ENCODE results near the gene MTERF4.

GRCh38 chr2:241068136-241068941 is 33.7 kb downstream of the MTERF4 start:
- TF ChIP-seq, protein P1, sequence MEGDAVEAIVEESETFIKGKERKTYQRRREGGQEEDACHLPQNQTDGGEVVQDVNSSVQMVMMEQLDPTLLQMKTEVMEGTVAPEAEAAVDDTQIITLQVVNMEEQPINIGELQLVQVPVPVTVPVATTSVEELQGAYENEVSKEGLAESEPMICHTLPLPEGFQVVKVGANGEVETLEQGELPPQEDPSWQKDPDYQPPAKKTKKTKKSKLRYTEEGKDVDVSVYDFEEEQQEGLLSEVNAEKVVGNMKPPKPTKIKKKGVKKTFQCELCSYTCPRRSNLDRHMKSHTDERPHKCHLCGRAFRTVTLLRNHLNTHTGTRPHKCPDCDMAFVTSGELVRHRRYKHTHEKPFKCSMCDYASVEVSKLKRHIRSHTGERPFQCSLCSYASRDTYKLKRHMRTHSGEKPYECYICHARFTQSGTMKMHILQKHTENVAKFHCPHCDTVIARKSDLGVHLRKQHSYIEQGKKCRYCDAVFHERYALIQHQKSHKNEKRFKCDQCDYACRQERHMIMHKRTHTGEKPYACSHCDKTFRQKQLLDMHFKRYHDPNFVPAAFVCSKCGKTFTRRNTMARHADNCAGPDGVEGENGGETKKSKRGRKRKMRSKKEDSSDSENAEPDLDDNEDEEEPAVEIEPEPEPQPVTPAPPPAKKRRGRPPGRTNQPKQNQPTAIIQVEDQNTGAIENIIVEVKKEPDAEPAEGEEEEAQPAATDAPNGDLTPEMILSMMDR (IDR thresholded peaks at IDR 0.05) = no peak
- no peak for TF ChIP-seq POLR2A (IDR thresholded peaks at IDR 0.05)
